SK-N-SH (cell line): ENCODE measurements around the gene NOP58. TPM values are rescaled to one million over a fixed set of nuclear protein-coding genes. Genes with fewer than 3 reads are reported as not detected.

Experiments used
- CTCF ChIA-PET: fragments of 300-600, 350-600 bp; formaldehyde crosslinking; extraction: SDS; loops from one replicate; lab custom pipeline; 2021; lab: Yijun Ruan, JAX
- POLR2A ChIA-PET: fragments of 350-600 bp; sonication (Branson Sonifier 250); formaldehyde crosslinking; extraction: SDS; loops from one replicate; lab custom pipeline; 2020; ENCODE audit warnings: antibody characterized with exemption, inconsistent platforms; lab: Yijun Ruan, JAX
- DNase-seq: peaks from one replicate; pipeline ENCODE4 v3.0.0; 2012
- H2AFZ ChIP-seq: fragments of 200-600 bp; sonication (generic); 2 replicates; pipeline ENCODE4 v1.8.1; 2016; ENCODE audit warnings: antibody characterized with exemption, mild to moderate bottlenecking, low read depth
- H3F3A ChIP-seq: fragments of 200-600 bp; sonication (generic); replicated peaks from 2 replicates; pipeline ENCODE3; 2016; ENCODE audit warnings: antibody characterized with exemption, mild to moderate bottlenecking; ENCODE audit not compliant: insufficient read depth
- H3K27ac ChIP-seq, 2 experiments: fragments of 200-500 bp in 1 of 2; fragments of 200-600 bp in 1 of 2; sonication (Bioruptor generic) in 1 of 2; sonication (generic), shearing (Covaris generic) in 1 of 2; 2 replicates each; pipeline versions ENCODE4 v1.5.1 to v1.6.1; 2014 to 2016; ENCODE audit warnings: low read depth in 2 of 2, inconsistent platforms in 1 of 2, low read length in 1 of 2, mild to moderate bottlenecking in 1 of 2, mixed read lengths in 1 of 2
- H3K27me3 ChIP-seq: fragments of 200-600 bp; sonication (generic), shearing (Covaris generic); 2 replicates; pipeline ENCODE4 v1.6.1; 2016; ENCODE audit warnings: mixed run types; ENCODE audit not compliant: insufficient read depth
- H3K36me3 ChIP-seq, 2 experiments: fragments of 200-500 bp in 1 of 2; fragments of 200-600 bp in 1 of 2; sonication (Bioruptor generic) in 1 of 2; sonication (generic) in 1 of 2; replicated peaks in 1 of 2; 2 replicates each; pipeline versions ENCODE3 to v1.5.1; 2014 to 2016; ENCODE audit warnings: low read length in 1 of 2, mild to moderate bottlenecking in 1 of 2; ENCODE audit not compliant: insufficient read depth in 2 of 2, control insufficient read depth in 1 of 2
- H3K4me1 ChIP-seq, 2 experiments: fragments of 200-500 bp in 1 of 2; fragments of 200-600 bp in 1 of 2; sonication (Bioruptor generic) in 1 of 2; sonication (generic), shearing (Covaris generic) in 1 of 2; 2 replicates each; pipeline versions ENCODE4 v1.5.1 to v1.6.1; 2014 to 2016; ENCODE audit warnings: low read depth in 1 of 2, low read length in 1 of 2, mixed run types in 1 of 2; ENCODE audit not compliant: insufficient read depth in 2 of 2, control insufficient read depth in 1 of 2
- H3K4me2 ChIP-seq: fragments of 200-600 bp; sonication (generic), shearing (Covaris generic); 2 replicates; pipeline ENCODE4 v1.6.1; 2017; ENCODE audit warnings: mixed run types
- H3K4me3 ChIP-seq, 2 experiments: fragments of 200-500 bp in 1 of 2; fragments of 200-600 bp in 1 of 2; sonication (Bioruptor generic) in 1 of 2; sonication (generic), shearing (Covaris generic) in 1 of 2; 2 replicates each; pipeline versions ENCODE4 v1.5.1 to v1.8.1; 2014 to 2016; ENCODE audit warnings: low read depth in 2 of 2, inconsistent platforms in 1 of 2, low read length in 1 of 2, mild to moderate bottlenecking in 1 of 2, mixed read lengths in 1 of 2, moderate library complexity in 1 of 2
- H3K79me2 ChIP-seq: fragments of 200-600 bp; sonication (generic); 2 replicates; pipeline ENCODE4 v1.8.1; 2017; ENCODE audit warnings: mild to moderate bottlenecking; ENCODE audit not compliant: insufficient read depth
- H3K9ac ChIP-seq: fragments of 200-600 bp; sonication (generic); 2 replicates; pipeline ENCODE4 v1.6.1; 2017; ENCODE audit warnings: mixed run types
- H3K9me2 ChIP-seq: fragments of 200-600 bp; sonication (generic); 2 replicates; pipeline ENCODE4 v1.6.1; 2017; ENCODE audit warnings: mixed run types
- H3K9me3 ChIP-seq: fragments of 200-600 bp; sonication (generic); 2 replicates; pipeline ENCODE4 v1.6.1; 2017; ENCODE audit warnings: mixed run types, mild to moderate bottlenecking, moderate library complexity
- H4K20me1 ChIP-seq: fragments of 200-600 bp; sonication (generic); 2 replicates; pipeline ENCODE4 v1.6.1; 2017; ENCODE audit warnings: mild to moderate bottlenecking, mixed run types; ENCODE audit not compliant: insufficient read depth
- CHD2 ChIP-seq: fragments of 150-350 bp; IDR thresholded peaks from 2 replicates; pipeline ENCODE4 v1.6.1; 2018; ENCODE audit warnings: low read length; ENCODE audit not compliant: partially characterized antibody
- CTCF ChIP-seq: fragments of 200-600 bp; sonication (generic); IDR thresholded peaks from 2 replicates; pipeline ENCODE4 v1.6.1; 2017; ENCODE audit warnings: antibody characterized with exemption, mild to moderate bottlenecking, moderate library complexity
- ELF1 ChIP-seq: IDR thresholded peaks from 2 replicates; pipeline ENCODE4 v1.4.0; 2012
- FOXJ3 ChIP-seq: sonication (generic); formaldehyde crosslinking; IDR thresholded peaks from 2 replicates; pipeline ENCODE4 v1.5.1; 2020; ENCODE audit warnings: mild to moderate bottlenecking, missing genetic modification reagents
- GABPA ChIP-seq: IDR thresholded peaks from 2 replicates; pipeline ENCODE4 v1.4.0; 2012; ENCODE audit warnings: low read depth, mild to moderate bottlenecking
- GATA2 ChIP-seq: sonication (generic); formaldehyde crosslinking; IDR thresholded peaks from 2 replicates; pipeline ENCODE4 v1.5.0; 2020; ENCODE audit warnings: mild to moderate bottlenecking, missing genetic modification reagents
- PBX3 ChIP-seq: IDR thresholded peaks from 2 replicates; pipeline ENCODE4; 2012
- REST ChIP-seq: IDR thresholded peaks from 2 replicates; pipeline ENCODE4 v1.6.1; 2012; ENCODE audit warnings: mild to moderate bottlenecking, low read depth, low read length, moderate library complexity
- RFX5 ChIP-seq: IDR thresholded peaks from 2 replicates; pipeline ENCODE4 v1.6.1; 2012; ENCODE audit warnings: mild to moderate bottlenecking, improper control_type of control experiment, low read length
- TAF1 ChIP-seq: IDR thresholded peaks from 2 replicates; pipeline ENCODE4 v1.6.1; 2012; ENCODE audit warnings: low read depth, mild to moderate bottlenecking, low read length, moderate library complexity, borderline replicate concordance
- TCF12 ChIP-seq: IDR thresholded peaks from 2 replicates; pipeline ENCODE4 v1.4.0; 2012
- USF1 ChIP-seq: IDR thresholded peaks from 2 replicates; pipeline ENCODE4 v1.4.0; 2012; ENCODE audit warnings: low read depth, borderline replicate concordance
- USF2 ChIP-seq: fragments of 150-350 bp; IDR thresholded peaks from 2 replicates; pipeline ENCODE4 v1.6.1; 2017; ENCODE audit warnings: antibody characterized with exemption, low read length, low read depth, borderline replicate concordance
- ZBTB33 ChIP-seq: IDR thresholded peaks from 2 replicates; pipeline ENCODE4 v1.4.0; 2012; ENCODE audit warnings: low read depth, borderline replicate concordance
- WGBS: methylation state at CpG from one replicate; pipeline ENCODE4 v1.1.6; 2017; ENCODE audit warnings: low lambda C conversion rate; 5-methylcytosine and 5-hydroxymethylcytosine counted together
- polyA plus RNA-seq, 3 experiments: library from polyadenylated mRNA; depleted of rRNA; stranded (reverse); fragments of >200 nt; gene quantifications; 2 replicates each; pipeline ENCODE4 v1.2.3, GENCODE V29; 2012

Gene NOP58
- polyA plus RNA-seq, 1 of the 3 experiments (the other 2 are of a cell fraction): 37.4 TPM

GRCh38 chr2:202311823-202312388, 46.3 kb downstream of the NOP58 start:
- Histone ChIP-seq H3K4me2 (no peak overlapping the region), H3K36me3 (peaks cover 17 to 19% of the 10 kb centered on the region in 2 experiments), H3K79me2 (no peaks in the 10 kb centered on the region), H3K9ac (no peak overlapping the region), H2AFZ (no peak overlapping the region), H4K20me1 (no peaks in the 10 kb centered on the region), H3K9me3 (no peaks in the 10 kb centered on the region), H3K4me3 (no peak overlapping the region), H3K9me2 (no peaks in the 10 kb centered on the region), H3K27me3 (no peaks in the 10 kb centered on the region), H3K27ac (no peak overlapping the region), H3F3A (peaks cover 22% of the 10 kb centered on the region), H3K4me1 (peaks cover 0 to 5% of the 10 kb centered on the region in 2 experiments; a peak in 1 of 4 replicates)
- CTCF ChIA-PET: interaction anchor here (0.8 kb wide), 1 partner anchor 12 kb away, joined by 3 read pairs; no protein-coding TSS in a partner anchor
- no peak for DNase-seq
- 98% methylated on average over 4 of the region's 4 CpGs for WGBS
- TF ChIP-seq CHD2: no peak
- TF ChIP-seq GATA2 (CRISPR knock-in tag): no peak
- no peak for TF ChIP-seq ZBTB33
- TF ChIP-seq TAF1: no peak
- no peak for TF ChIP-seq ELF1
- no peak for TF ChIP-seq PBX3
- POLR2A ChIA-PET: no interaction called here

- ChIA-PET POLR2A (no interaction called here), CTCF (no interaction called here)
- Histone ChIP-seq H3K27me3 (no peaks in the 10 kb centered on the region), H3K27ac (no peak overlapping the region), H3K9me3 (no peaks in the 10 kb centered on the region), H3K36me3 (peaks cover 0 to 7% of the 10 kb centered on the region in 2 experiments), H3K79me2 (no peaks in the 10 kb centered on the region), H3K4me1 (peaks cover 4 to 11% of the 10 kb centered on the region in 2 experiments; a peak in 1 of 4 replicates), H3K9me2 (no peaks in the 10 kb centered on the region), H4K20me1 (no peaks in the 10 kb centered on the region), H3F3A (peaks cover 32% of the 10 kb centered on the region), H3K4me3 (no peak overlapping the region), H3K4me2 (no peak overlapping the region), H3K9ac (no peak overlapping the region), H2AFZ (no peak overlapping the region)
- WGBS: 95% methylated on average over 2 of the region's 2 CpGs
- no peak for DNase-seq
- no peak for TF ChIP-seq PBX3
- TF ChIP-seq USF1: no peak
- TF ChIP-seq FOXJ3 (CRISPR knock-in tag): no peak
- TF ChIP-seq TCF12: no peak
- no peak for TF ChIP-seq ELF1
- TF ChIP-seq REST: no peak
- no peak for TF ChIP-seq CTCF
- no peak for TF ChIP-seq USF2
- TF ChIP-seq RFX5: no peak
- TF ChIP-seq GABPA: no peak
Observed at GRCh38 chr2:202314116-202314515, 48.6 kb downstream of the NOP58 start.
